Stimulated activated CD4-positive, alpha-beta T cell treated with anti-CD3 and anti-CD28 coated beads, Interleukin-12 subunit alpha, Interleukin-12 subunit beta, amount 100 ng/mL, for 4 hours (primary cell): Measurements from ENCODE around the gene SP3.
"Not testable (repeated sequence)": the region's sequence is repeated elsewhere in the genome, so short reads cannot be mapped to it uniquely, and the experiment has no call there.

ENCODE experiments used
- DNase-seq: peaks from one replicate; pipeline ENCODE4 v3.0.0-alpha.2; 2020

The SP3 gene

DNA sequence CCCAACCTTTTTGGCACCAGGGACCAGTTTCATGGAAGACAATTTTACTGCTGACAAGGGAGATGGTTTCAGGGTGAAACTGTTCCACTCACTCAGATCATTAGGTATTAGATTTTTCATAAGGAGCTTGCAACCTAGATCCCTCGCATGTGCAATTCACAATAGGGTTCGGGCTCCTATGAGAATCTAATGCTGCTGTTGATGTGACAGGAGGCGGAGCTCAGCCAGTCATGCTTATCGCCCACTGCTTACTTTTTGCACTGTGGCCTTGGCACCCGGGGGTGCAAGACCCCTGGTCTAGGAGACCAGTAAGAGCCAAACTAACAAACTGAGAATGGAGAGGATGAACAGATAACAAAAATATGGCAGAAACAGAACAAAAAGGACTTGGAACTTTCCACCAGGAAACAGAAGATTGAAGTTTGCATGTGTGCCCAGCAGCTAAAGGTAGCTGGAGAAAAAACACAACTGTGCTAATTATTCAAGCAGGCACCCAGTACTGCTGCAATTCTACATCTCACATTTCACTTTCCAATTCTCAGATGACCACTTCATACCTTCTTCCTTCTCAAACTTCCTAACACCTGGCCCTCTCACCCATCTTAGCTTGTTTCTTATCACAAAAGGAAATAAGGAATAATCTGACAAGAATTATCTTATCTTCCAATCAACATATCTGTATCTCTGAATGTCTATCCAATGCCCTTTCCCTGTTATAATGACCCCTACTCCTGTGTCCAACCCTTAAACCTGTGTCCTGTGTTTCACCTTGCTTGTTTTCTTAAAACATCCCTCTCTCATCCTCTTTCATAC lies 24.8 kb downstream of the SP3 start:
- DNase-seq = no peak

DNA sequence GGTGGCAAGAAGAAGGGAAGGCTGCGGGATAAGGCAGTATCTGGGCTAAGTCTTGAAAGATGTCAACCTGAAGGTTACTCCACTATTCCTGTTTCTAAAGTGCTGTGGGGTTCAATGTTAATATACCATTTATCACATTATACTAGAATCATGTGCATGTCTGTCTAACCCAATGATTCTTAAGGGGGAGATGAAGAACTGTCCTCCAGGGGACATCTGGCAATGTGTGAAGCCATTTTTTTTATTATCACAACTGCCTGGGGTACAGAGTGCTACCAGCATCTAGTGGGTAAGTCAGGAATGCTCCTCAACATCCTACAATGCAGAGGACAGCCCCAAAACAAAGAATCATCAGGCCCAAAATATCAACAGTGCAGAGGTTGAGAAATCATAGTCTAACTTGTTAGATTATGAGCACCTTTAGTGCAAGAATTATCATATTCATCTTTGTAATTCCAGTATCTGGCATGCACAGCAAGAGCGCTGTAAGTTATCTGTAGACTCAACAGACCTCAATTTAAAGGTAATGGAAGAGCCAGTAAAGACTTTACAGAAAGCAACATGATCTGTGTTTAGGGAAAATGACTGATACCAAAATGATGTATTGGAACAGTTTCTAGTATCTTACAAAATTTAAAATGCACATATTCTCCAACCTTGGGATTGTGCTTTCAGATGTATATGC lies 26.3 kb downstream of the SP3 start:
- DNase-seq = no peak

DNA sequence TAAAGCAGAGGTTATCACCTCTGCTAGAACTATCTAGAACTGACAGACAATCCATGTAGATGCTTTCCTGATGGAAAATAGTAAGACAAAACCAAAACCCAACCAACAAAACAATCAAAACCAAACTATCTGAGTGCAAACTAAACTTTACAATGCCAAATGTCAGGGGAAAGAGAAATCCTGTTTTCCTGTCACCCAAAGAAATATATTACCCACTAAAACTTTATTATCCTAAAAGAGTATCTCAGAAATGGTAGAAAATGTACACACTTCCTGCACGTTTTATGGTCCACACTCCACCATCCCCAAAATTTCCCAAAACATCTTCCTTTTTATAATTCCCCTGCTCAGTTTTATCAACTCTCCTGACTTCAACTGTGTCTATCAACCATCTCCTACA lies 29.9 kb downstream of the SP3 start:
- no peak for DNase-seq

DNA sequence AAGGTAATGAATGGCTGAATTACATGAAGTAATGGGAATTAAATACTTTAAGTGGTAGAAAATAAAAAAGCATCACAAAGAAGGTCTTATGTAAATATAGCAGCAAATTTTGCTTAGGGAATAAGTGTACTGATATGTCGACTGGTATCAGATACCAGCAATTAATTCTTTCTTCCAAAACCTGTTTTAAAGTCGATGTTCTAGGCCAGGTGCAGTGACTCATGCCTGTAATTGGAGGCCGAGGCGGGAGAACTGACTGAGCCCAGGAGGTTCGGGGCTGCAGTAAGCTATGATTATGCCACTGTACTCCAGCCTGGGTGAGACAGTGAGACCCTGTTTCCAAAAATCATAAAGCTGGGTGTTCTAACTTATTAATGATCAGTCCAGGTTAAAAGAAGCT lies 30.3 kb downstream of the SP3 start:
- DNase-seq = no peak

DNA sequence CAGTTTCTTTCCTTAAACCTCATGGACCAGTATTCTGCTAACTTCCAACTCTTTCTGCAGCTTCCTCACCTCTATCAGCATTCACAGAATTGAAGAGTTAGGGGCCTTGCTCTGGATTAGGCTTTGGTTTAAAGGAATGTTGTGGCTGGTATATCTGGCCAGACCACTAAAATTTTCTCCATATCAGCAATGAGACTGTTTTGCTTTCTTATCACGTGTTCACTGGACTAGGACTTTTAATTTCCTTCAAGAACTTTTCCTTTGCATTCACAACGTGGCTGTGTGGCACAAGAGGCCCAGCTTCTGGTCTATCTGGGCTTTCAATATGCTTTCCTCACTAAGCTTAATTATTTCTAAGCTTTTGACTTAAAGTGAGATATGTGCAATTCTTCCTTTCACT lies 33.4 kb downstream of the SP3 start:
- no peak for DNase-seq

DNA sequence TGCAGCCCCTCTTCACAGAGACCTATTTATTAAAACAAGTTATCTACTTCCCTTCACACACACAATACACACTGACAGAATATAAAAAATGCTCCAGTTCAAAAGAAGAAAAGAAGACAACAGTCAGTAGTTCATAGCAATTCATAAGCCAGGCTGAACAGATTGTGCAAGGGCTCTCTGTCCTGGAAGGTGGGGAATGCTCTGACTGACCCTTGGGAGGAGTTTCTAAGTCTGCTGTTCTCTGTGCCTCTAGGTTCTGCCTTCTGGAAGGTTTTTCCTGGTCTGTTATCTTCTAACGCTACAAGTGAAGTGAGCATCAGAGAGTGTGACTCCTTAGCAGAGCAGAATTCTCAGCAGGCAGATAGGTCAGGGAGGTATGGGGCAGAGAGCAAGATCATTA lies 35.7 kb downstream of the SP3 start:
- DNase-seq = no peak

DNA sequence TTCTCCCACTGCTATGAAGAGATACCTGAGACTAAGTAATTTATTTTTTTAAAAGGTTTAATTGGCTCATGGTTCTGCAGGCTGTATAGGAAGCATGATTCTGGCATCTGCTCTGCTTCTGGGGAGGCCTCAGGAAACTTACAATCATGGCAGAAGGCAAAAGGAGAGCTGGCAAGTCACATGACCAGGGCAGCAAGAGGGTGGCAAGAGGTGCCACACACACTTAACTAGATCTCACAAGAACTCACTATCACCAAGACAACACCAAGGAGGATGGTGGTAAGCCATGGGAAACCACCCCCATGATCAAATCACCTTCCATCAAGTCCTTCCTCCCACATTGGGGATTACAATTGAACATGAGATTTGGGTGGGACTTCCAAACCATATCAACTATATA lies 38.3 kb downstream of the SP3 start:
- DNase-seq = no peak

DNA sequence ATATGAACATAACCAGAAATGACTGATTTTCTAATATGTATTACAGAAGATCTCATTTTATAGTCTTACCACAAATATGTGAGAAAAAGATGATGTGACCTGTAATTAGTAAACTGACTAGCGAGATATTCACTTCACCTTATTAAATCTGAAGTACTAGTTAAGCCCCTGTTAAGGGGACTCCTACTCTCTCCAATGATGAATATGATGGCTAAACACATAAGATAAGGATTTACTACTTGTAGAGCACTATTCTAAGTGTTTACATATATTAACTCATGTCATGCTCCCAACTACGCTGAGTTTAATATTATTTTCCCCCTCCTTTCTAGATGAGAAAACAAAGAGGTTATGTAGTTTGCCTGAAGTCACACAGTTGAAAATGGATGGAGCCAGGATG lies 40.9 kb downstream of the SP3 start:
- no peak for DNase-seq

DNA sequence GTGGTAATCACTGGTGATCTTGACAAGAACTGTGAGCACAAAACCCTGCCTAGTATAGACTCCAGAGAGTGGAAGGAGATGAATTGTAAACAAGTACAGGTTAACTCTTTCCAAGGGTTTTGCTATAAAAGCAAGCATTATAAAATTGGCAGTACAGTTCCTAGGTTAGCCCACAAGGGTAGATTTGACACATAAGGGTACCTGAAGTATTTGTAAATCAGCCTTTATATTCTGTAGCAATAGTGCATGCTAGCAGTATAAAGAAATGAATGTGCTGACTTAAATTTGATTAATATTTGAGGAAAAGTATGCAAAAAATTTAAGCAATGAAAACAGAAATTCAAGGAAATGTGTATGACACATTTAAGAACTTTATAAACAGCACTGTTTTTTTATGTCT lies 42.4 kb downstream of the SP3 start:
- no peak for DNase-seq

DNA sequence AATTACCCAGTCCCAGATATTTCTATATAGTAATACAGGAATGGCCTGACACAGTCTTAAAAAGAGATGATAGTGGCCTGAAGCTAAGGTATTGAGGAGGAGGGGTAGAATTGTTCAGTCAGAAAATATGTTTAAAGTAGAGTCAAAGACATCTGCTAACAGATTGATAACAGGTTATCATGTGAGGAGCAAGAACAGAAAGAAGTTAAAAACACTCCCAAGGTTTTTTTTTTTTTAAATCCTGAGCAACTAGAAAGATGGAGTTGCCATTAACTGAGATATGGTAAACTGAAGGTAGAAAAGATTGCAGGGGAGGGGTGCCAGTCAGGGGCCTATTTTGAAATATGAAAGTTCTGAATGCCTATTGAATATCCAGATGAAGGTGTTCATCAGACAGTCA lies 43.1 kb downstream of the SP3 start:
- no peak for DNase-seq

DNA sequence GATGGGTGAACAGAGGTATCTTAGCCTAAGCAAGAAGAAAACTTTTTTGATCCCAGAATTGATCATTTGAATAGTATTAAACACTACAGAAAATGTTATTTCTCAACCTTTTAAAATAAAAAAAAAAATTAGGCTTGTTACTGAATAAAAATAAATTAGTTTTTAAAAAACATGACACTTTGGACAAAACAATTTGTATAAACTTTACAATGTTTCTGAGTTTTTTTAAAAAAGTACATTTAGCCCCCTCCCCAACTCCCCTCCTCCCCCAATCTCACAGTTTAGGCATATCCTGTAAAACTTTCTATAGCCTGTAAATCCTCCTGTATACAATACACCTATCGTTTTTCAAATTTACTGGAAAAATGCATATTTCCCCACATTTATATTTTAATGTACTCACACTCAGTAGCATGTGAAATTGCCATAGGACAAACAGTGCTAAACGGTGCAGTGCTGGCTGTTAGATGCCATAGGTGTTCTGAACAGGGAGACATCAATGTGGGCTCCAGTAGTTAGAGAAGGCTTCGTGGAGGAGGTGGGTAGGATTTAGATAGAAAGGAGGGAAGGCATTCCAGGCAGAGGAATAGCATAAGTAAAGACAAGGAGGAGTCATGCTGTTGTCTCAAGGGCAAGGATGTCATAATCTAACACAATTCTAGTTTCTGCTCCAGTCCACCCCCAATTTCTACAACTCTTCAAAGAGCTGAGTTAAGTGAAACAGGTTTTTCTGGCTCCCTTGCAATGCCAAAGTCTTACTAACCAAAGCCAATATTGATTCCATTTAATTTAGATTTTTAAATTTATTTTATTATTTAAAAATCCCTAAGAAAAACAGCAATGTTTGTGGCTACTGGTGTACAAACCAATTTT lies 50.9 kb downstream of the SP3 start:
- DNase-seq = no peak

DNA sequence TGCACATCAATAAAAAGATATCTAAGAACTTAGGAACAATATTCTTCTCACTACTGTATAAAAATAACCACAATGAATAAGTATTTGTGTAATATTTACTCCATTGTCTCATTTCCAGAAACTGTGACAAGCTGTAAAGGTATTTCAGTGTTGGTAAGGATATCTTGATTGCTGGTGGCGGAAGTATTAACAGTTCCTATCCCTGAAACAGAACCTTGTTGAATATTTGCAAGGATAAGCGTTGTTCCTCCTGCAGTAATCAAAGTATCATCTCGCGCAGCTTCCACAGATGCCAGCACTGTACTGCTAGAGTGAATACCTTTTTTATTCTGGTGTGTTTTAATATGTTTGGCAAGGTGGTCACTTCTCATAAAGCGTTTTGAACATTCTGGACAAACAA lies 55.3 kb downstream of the SP3 start:
- DNase-seq = no peak

DNA sequence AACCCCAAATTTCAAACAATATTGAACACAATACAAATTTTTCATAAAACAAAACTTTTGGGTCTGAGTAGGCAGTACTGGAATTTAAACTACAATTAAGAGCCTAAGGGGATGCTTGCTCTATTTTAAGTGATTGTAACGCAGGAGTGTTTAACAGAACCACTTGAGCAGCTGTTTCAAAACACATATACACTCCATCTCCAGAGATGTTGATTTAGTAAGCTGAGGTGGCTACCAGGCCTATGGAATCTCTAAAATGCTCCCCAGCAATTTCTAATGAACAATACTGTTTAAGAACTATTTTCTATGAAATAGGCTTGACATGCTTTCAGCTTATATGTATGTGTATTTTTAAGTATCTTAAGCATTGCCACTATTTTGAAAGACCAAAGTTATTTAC lies 58.5 kb downstream of the SP3 start:
- no peak for DNase-seq

DNA sequence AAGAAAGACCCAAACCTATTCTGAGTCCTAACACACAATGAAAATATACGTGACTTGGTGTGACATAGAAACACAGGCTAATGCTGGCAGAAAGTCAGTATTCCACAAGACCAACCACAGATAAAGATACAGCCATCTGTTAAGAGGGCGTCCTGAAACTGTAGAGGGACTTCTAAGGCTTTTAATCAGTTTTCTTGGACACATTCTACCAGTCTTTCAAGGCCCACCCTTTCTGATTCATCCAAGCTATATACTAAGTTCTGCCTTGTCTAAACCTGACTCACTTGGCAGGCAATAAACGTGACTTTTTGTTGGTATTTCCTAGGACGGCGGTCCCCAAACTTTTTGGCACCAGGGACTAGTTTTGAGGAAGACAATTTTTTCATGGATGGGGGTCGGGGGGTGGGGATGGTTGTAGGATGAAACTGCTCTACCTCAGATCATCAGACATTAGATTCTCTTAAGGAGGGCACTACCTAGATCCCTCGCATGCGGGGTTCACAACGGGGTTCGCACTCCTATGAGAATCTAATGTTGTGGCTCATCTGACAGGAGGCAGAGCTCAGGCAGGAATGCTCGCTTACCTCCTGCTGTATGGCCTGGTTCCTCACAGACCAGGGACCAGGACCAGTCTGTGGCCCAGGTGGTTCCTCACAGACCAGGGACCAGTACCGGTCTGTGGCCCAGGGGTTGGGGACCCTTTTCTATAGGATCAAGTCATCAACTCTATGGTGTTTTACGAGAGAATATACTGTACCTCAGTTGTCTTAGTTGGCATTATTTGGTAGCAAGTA lies 61.4 kb downstream of the SP3 start:
- no peak for DNase-seq

DNA sequence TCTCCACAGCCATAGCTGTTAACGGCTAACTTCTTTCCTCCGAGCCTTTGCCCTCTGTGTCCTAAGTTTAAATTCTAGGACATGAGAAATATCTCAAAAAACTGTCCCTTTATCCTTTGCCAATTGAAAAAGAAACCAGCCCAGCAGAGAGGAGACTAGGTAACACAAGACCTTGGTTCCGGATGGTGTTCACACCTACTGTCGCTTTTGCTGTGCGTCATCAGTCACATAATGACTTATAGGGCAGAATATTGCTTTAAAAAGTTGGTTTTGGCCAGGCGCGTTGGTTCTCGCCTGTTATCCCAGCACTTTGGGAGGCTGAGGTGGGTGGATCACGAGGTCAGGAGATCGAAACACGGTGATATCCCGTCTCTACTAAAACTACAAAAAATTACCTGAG lies 66.2 kb downstream of the SP3 start:
- no peak for DNase-seq

DNA sequence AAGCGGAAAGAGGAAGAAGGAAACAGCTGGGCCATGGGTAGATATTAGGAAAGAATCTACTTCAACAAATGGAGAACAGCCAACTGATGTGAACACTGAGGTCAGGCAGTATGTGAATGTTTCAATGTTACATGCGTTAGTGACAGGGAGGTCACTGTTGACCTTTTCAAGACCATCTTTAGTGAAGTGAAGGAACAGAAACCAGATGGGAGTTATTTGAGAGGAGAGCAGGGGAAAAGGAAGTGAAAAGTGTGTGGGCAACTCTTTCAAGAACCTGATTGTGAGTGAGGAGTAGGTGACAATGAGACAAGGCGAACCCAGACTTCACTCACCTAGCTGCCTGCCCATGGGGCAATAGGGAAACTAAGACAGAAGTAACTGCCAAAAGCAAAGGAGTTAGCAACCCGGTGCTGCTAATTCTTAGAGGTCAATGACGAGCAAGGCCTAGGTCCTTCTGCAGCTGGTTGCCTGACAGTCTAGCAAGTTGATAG lies 67.0 kb downstream of the SP3 start:
- no peak for DNase-seq

DNA sequence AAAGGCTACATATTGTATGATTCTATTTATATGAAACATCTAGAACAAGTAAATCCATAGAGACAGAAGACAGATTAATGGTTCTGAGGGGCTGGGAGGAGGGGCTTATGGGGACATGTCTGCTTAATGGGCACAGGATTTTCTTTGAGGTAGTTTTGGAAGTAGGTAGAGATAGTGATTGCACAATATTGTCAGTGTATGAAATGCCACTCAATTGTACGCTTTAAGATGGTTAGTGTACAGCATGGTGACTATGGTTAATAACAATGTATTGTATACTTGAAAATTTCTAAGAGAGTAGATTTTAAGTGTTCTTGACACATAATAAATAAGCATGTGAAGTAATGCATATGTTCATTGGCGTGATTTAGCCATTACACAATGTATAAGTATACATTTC lies 68.4 kb downstream of the SP3 start:
- DNase-seq = no peak

DNA sequence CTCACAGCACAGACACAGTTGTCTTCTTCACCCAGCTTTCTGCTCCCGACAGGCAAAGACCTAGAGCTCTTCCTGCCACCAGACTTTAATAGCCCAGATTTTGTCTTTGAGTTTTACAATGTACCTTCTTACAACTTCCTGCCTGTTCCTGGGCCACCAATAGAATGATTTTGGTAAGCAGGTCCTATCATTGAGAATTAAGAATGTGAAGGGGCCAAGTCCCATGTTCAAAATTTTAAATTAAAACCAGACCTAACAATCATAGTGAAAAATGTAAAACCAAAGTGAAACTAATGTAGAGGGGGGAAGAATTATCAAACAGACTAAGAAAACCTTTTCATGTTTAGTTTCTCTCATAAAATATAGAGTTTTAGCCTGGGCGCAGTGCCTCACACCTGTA lies 72.8 kb downstream of the SP3 start:
- no peak for DNase-seq

DNA sequence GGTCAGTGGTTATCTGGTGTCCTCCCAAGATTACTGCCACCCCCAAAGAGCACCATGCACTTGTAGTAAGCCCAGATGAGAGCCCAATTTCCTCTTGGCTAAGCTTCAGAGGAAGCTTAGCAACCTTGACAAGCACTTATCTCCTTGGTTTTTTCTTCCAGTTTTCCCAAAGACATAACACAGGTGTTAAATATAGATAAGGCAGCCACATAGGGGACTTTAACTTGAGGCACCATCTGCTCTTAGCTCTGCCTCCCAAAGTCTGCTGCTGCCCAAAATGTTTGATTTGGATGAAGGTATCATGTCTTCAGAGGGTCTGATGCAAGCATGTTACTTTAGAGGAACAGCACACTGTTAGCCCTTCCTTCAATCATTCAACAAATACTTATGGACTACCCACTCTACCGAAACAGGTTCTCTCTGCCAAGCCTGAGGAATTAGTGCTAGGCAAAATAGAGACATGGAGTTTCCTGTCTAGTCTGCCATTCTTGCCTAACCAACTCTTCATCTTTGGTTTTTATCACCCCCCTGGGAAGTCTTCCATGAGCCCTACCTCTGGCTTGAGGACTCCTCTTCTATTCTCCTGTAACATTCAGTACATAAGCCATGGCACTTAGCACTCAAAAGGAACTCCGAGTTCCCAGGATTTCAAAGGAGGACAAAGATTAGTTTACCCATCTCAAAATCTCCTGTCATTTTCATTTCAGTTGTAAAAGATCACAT lies 73.7 kb downstream of the SP3 start:
- DNase-seq = no peak

DNA sequence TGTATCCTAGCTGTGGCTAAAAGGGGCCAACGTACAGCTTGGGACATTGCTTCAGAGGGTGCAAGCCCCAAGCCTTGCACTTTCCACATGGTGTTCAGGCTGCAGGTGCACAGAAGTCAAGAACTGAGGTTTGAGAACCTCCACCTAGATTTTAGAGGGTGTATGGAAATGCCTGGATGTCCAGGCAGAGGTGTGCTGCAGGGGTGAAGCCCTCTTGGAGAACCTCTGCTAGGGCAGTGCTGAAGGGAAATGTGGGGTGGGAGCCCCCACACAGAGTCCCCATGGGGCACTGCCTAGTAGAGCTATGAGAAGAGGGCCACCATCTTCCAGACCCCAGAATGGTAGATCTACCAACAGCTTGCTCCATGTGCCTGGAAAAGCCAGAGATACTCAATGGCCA lies 75.7 kb downstream of the SP3 start:
- DNase-seq = not testable (repeated sequence)

DNA sequence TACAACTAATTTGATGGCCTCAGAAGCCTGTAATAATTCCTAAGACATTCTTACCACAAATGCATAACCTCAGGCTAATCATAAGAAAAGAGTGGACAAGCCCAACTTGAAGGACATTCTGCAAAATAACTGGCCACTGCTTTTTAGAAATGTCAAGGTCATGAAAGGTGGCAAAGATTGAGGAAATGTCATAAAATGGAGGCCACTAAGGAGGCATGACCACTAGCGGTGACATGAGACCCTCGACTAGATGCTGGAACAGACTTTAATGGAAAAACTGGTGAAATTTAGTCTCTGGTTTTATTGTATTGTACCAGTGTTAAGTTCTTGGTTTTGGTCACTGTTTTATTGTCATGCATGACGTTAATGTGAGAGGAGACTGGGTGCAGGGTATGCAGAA lies 78.6 kb downstream of the SP3 start:
- DNase-seq = no peak
